Activated naive CD8-positive, alpha-beta T cell treated with anti-CD3 and anti-CD28 coated beads, Interleukin-2, amount 50 U/mL, for 24 hours (primary cell): Measurements from ENCODE around the gene GLB1L2.

ENCODE experiments used
- ATAC-seq: fragments of 150-1000 bp; cut with Tn5 transposase; one replicate; pipeline ENCODE4 v1.10.0; 2021
- DNase-seq: peaks from one replicate; pipeline ENCODE4 v3.0.0; 2021
- H3K27ac Mint-ChIP-seq: one replicate; pipeline ENCODE4 v1.8.0; 2021; ENCODE audit warnings: mild to moderate bottlenecking, mixed read lengths
- H3K27me3 Mint-ChIP-seq: one replicate; pipeline ENCODE4 v1.8.0; 2021; ENCODE audit warnings: mixed read lengths
- H3K36me3 Mint-ChIP-seq: one replicate; pipeline ENCODE4 v1.8.0; 2021; ENCODE audit warnings: low read depth, mixed read lengths
- H3K4me1 Mint-ChIP-seq: one replicate; pipeline ENCODE4 v1.8.0; 2021; ENCODE audit warnings: mixed read lengths
- H3K4me3 Mint-ChIP-seq: one replicate; pipeline ENCODE4 v1.8.0; 2021; ENCODE audit warnings: mild to moderate bottlenecking, moderate library complexity, mixed read lengths
- H3K9me3 Mint-ChIP-seq: one replicate; pipeline ENCODE4 v1.8.0; 2021; ENCODE audit warnings: mixed read lengths

Gene GLB1L2

GRCh38 chr11:134349802-134350355 lies 18.1 kb downstream of the GLB1L2 start:
- no peak overlapping the region for H3K4me3 Mint-ChIP-seq
- H3K27ac Mint-ChIP-seq = no peak overlapping the region
- peaks cover 2% of the 10 kb centered on the region for H3K27me3 Mint-ChIP-seq
- H3K4me1 Mint-ChIP-seq = peaks cover 8% of the 10 kb centered on the region
- no peaks in the 10 kb centered on the region for H3K9me3 Mint-ChIP-seq
- ATAC-seq (no peak), DNase-seq (no peak)
- H3K36me3 Mint-ChIP-seq = peaks cover under 1% of the 10 kb centered on the region

GRCh38 chr11:134350381-134350780 lies 18.6 kb downstream of the GLB1L2 start:
- H3K27me3 Mint-ChIP-seq = peaks cover 5% of the 10 kb centered on the region
- H3K27ac Mint-ChIP-seq = no peak overlapping the region
- peaks cover 8% of the 10 kb centered on the region for H3K4me1 Mint-ChIP-seq
- no peak overlapping the region for H3K4me3 Mint-ChIP-seq
- no peak for ATAC-seq
- no peaks in the 10 kb centered on the region for H3K9me3 Mint-ChIP-seq
- no peak for DNase-seq
- H3K36me3 Mint-ChIP-seq = peaks cover 1% of the 10 kb centered on the region

- ATAC-seq = no peak
- H3K9me3 Mint-ChIP-seq = no peaks in the 10 kb centered on the region
- peaks cover 5% of the 10 kb centered on the region for H3K27me3 Mint-ChIP-seq
- H3K4me3 Mint-ChIP-seq = no peak overlapping the region
- H3K4me1 Mint-ChIP-seq = peaks cover 8% of the 10 kb centered on the region
- peaks cover 3% of the 10 kb centered on the region for H3K36me3 Mint-ChIP-seq
- DNase-seq = no peak
- no peak overlapping the region for H3K27ac Mint-ChIP-seq
These were observed 20.3 kb downstream of the GLB1L2 start for GRCh38 chr11:134352111-134352510.

- Mint-ChIP-seq H3K27ac (no peak overlapping the region), H3K9me3 (no peaks in the 10 kb centered on the region), H3K27me3 (peaks cover 9% of the 10 kb centered on the region), H3K4me3 (no peak overlapping the region), H3K36me3 (peaks cover 9% of the 10 kb centered on the region), H3K4me1 (peaks cover 3% of the 10 kb centered on the region)
- ATAC-seq = no peak
- no peak for DNase-seq
These were observed 23.3 kb downstream of the GLB1L2 start for GRCh38 chr11:134355136-134355535.

- DNase-seq (no peak), ATAC-seq (no peak)
- no peaks in the 10 kb centered on the region for H3K9me3 Mint-ChIP-seq
- peaks cover 4% of the 10 kb centered on the region for H3K4me1 Mint-ChIP-seq
- H3K27me3 Mint-ChIP-seq = peaks cover 10% of the 10 kb centered on the region
- no peak overlapping the region for H3K27ac Mint-ChIP-seq
- H3K4me3 Mint-ChIP-seq = no peak overlapping the region
- peaks cover 9% of the 10 kb centered on the region for H3K36me3 Mint-ChIP-seq
These were observed 23.9 kb downstream of the GLB1L2 start for GRCh38 chr11:134355656-134356055.

- Mint-ChIP-seq H3K27me3 (peaks cover 13% of the 10 kb centered on the region), H3K4me3 (no peak overlapping the region), H3K4me1 (peaks cover 4% of the 10 kb centered on the region), H3K36me3 (peaks cover 9% of the 10 kb centered on the region), H3K9me3 (no peaks in the 10 kb centered on the region), H3K27ac (no peak overlapping the region)
- ATAC-seq = no peak
- DNase-seq = no peak
These were observed 25.1 kb downstream of the GLB1L2 start for GRCh38 chr11:134356656-134357544.

GRCh38 chr11:134357545-134357839 lies 25.7 kb downstream of the GLB1L2 start:
- Mint-ChIP-seq H3K4me1 (peaks cover 4% of the 10 kb centered on the region), H3K27me3 (peaks cover 15% of the 10 kb centered on the region), H3K36me3 (peaks cover 9% of the 10 kb centered on the region), H3K9me3 (no peaks in the 10 kb centered on the region), H3K27ac (no peak overlapping the region), H3K4me3 (no peak overlapping the region)
- ATAC-seq = no peak
- no peak for DNase-seq

GRCh38 chr11:134358165-134358855 lies 26.5 kb downstream of the GLB1L2 start:
- ATAC-seq (no peak), DNase-seq (no peak)
- H3K4me3 Mint-ChIP-seq = no peak overlapping the region
- H3K27ac Mint-ChIP-seq = no peak overlapping the region
- peaks cover 15% of the 10 kb centered on the region for H3K27me3 Mint-ChIP-seq
- H3K4me1 Mint-ChIP-seq = peaks cover 4% of the 10 kb centered on the region
- peaks cover 9% of the 10 kb centered on the region for H3K36me3 Mint-ChIP-seq
- no peaks in the 10 kb centered on the region for H3K9me3 Mint-ChIP-seq

- no peak for ATAC-seq
- Mint-ChIP-seq H3K4me3 (no peak overlapping the region), H3K4me1 (peaks cover 4% of the 10 kb centered on the region), H3K9me3 (no peaks in the 10 kb centered on the region), H3K27ac (no peak overlapping the region), H3K36me3 (peaks cover 9% of the 10 kb centered on the region), H3K27me3 (peaks cover 15% of the 10 kb centered on the region)
- no peak for DNase-seq
These were observed 27.2 kb downstream of the GLB1L2 start for GRCh38 chr11:134358856-134359490.

GRCh38 chr11:134359646-134360045 lies 27.9 kb downstream of the GLB1L2 start:
- Mint-ChIP-seq H3K27ac (no peak overlapping the region), H3K4me1 (peaks cover 4% of the 10 kb centered on the region), H3K27me3 (peaks cover 15% of the 10 kb centered on the region), H3K9me3 (no peaks in the 10 kb centered on the region), H3K4me3 (no peak overlapping the region), H3K36me3 (peaks cover 9% of the 10 kb centered on the region)
- ATAC-seq (no peak), DNase-seq (no peak)

GRCh38 chr11:134360050-134360835 lies 28.5 kb downstream of the GLB1L2 start:
- H3K4me1 Mint-ChIP-seq = peaks cover 4% of the 10 kb centered on the region
- no peaks in the 10 kb centered on the region for H3K9me3 Mint-ChIP-seq
- peaks cover 8% of the 10 kb centered on the region for H3K36me3 Mint-ChIP-seq
- ATAC-seq = peak; percentile 74
- no peak overlapping the region for H3K27ac Mint-ChIP-seq
- H3K4me3 Mint-ChIP-seq = no peak overlapping the region
- peak; percentile 84 for DNase-seq
- H3K27me3 Mint-ChIP-seq = peaks cover 11% of the 10 kb centered on the region

- H3K27ac Mint-ChIP-seq = no peak overlapping the region
- H3K4me3 Mint-ChIP-seq = no peak overlapping the region
These were observed 29.9 kb downstream of the GLB1L2 start for GRCh38 chr11:134361661-134362060.

GRCh38 chr11:134362192-134362901 lies 30.6 kb downstream of the GLB1L2 start:
- no peak for DNase-seq
- no peak for ATAC-seq
- Mint-ChIP-seq H3K4me1 (peaks cover 4% of the 10 kb centered on the region), H3K4me3 (no peak overlapping the region), H3K36me3 (peaks cover 6% of the 10 kb centered on the region), H3K27me3 (peaks cover 11% of the 10 kb centered on the region), H3K27ac (no peak overlapping the region), H3K9me3 (no peaks in the 10 kb centered on the region)

More at GRCh38 chr11:134361661-134362060, 29.9 kb downstream of the GLB1L2 start:
- peaks cover 6% of the 10 kb centered on the region for H3K36me3 Mint-ChIP-seq
- peaks cover 4% of the 10 kb centered on the region for H3K4me1 Mint-ChIP-seq
- ATAC-seq = no peak
- H3K27me3 Mint-ChIP-seq = peaks cover 11% of the 10 kb centered on the region
- no peaks in the 10 kb centered on the region for H3K9me3 Mint-ChIP-seq
- no peak for DNase-seq
